Panc1 (cell line): ENCODE data around the gene PPP4C.

Experiments
- POLR2AphosphoS5 ChIP-seq: IDR thresholded peaks from 2 replicates; pipeline ENCODE4 v1.6.1; 2012; ENCODE audit warnings: mild to moderate bottlenecking, low read depth, low read length, moderate library complexity
- TF ChIP-seq, protein P1 (sequence below): fragments of 450-650 bp; IDR thresholded peaks from 2 replicates; pipeline ENCODE4 v1.5.1; 2017; ENCODE audit warnings: mild to moderate bottlenecking

- TF ChIP-seq, protein P1, sequence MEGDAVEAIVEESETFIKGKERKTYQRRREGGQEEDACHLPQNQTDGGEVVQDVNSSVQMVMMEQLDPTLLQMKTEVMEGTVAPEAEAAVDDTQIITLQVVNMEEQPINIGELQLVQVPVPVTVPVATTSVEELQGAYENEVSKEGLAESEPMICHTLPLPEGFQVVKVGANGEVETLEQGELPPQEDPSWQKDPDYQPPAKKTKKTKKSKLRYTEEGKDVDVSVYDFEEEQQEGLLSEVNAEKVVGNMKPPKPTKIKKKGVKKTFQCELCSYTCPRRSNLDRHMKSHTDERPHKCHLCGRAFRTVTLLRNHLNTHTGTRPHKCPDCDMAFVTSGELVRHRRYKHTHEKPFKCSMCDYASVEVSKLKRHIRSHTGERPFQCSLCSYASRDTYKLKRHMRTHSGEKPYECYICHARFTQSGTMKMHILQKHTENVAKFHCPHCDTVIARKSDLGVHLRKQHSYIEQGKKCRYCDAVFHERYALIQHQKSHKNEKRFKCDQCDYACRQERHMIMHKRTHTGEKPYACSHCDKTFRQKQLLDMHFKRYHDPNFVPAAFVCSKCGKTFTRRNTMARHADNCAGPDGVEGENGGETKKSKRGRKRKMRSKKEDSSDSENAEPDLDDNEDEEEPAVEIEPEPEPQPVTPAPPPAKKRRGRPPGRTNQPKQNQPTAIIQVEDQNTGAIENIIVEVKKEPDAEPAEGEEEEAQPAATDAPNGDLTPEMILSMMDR: no peak
- TF ChIP-seq POLR2AphosphoS5: no peak
Measured at GRCh38 chr16:30086291-30087140, 10.7 kb downstream of the PPP4C start.
